ENCODE results near the gene TAP2.
A peak's percentile ranks its signal among the peaks of the same experiment; 100 is the strongest.

TAP2 gene

GRCh38 chr6:32854376-32855178 lies 16.0 kb upstream of the TAP2 start:
- peak; percentile 48 for DNase-seq (ENCODE audit: low read depth)

GRCh38 chr6:32853541-32854375 lies 15.2 kb upstream of the TAP2 start, which contains the start of the genes PSMB9 and TAP1:
Gene PSMB9, plus strand, starts transcription at chr6:32854192. Its CDS starts 38 bp downstream, at chr6:32854230.
Gene TAP1, minus strand, starts transcription at chr6:32853704. Its CDS starts 68 bp downstream, at chr6:32853636.
- DNase-seq (ENCODE audit: low read depth): peak; percentile 95

- peak; percentile 51 for DNase-seq (ENCODE audit: low read depth)
Observed at GRCh38 chr6:32852844-32853540, 14.5 kb upstream of the TAP2 start.

GRCh38 chr6:32852018-32852843 lies 13.7 kb upstream of the TAP2 start:
- no peak for DNase-seq (ENCODE audit: low read depth)

DNA sequence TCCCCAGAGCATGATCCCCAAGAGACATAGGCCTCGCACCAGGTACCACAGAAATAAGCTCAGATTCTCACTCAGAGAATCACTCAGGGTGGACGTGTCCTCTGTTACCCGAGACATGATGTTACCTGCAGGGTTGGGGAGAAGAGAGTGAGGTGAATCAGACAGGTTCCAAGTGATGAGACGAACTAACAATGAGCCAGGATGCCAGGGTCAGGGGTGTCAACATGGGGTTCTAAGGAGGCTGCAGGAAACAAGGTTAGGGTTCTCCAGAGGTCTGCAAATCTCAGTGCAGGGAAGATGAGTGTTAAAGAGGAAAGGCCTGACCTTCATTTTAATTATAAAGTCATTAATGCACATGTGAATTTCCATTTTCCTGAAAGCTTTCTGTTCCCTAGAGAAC lies 12.5 kb upstream of the TAP2 start:
- DNase-seq (ENCODE audit: low read depth): no peak

- no peak for DNase-seq (ENCODE audit: low read depth)
Observed at GRCh38 chr6:32849126-32849525, 10.6 kb upstream of the TAP2 start.

- no peak for DNase-seq (ENCODE audit: low read depth)
Observed at GRCh38 chr6:32847795-32848194, 9.3 kb upstream of the TAP2 start.

DNA sequence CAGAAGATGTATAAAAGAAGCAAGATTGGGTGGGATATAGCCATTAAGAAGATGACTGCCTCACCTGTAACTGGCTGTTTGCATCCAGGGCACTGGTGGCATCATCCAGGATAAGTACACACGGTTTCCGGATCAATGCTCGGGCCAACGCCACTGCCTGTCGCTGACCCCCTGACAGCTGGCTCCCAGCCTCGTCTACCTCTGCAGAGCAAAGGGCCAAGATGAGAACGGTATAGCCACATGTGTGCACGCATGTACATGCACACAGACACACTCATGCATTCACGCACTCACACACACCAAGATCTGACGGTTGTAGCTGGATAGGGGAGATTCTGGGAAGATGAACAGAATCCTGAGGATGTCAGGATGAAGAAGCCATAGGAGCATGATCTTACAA lies 8.5 kb upstream of the TAP2 start:
- no peak for DNase-seq (ENCODE audit: low read depth)

GRCh38 chr6:32845384-32845884 lies 6.9 kb upstream of the TAP2 start:
- DNase-seq (ENCODE audit: low read depth): no peak

- DNase-seq (ENCODE audit: low read depth): no peak
Observed at GRCh38 chr6:32844839-32845383, 6.4 kb upstream of the TAP2 start.

GRCh38 chr6:32843979-32844838 lies 5.7 kb upstream of the TAP2 start, which contains the start of gene PSMB8:
Gene PSMB8, minus strand, starts transcription at chr6:32844047. Its CDS starts 51 bp downstream, at chr6:32843996.
- DNase-seq (ENCODE audit: low read depth): peak; percentile 96

GRCh38 chr6:32843331-32843978 lies 4.9 kb upstream of the TAP2 start:
- no peak for DNase-seq (ENCODE audit: low read depth)

GRCh38 chr6:32842690-32843089 lies 4.2 kb upstream of the TAP2 start:
- no peak for DNase-seq (ENCODE audit: low read depth)

DNA sequence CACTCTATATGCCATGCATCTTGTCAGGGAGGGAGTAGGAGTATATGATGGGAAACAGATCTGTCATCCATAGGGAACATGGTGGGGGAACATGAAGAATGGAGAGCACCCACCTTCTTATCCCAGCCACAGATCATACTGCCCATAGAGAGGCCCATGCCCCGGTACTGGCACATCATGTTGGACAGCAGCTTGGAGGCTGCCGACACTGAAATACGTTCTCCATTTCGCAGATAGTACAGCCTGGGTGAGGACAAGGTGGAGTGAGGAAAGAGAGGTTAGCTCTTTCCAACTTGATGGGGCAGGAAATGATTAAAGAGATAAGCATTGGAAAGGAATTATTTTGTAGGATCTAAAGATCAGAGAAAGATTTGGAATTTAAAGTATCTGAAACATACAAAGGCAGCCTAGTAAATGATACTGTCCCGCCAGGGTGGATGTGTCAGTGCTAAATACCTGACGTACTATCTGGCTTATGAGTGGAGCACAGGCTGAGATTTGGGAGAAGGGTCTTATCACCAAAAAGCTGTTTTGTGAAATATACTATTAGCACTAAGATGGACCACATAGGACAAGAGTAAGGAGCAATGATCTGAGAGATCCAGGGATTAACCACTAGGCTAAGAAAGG lies 3.6 kb upstream of the TAP2 start:
- DNase-seq (ENCODE audit: low read depth): no peak

DNA sequence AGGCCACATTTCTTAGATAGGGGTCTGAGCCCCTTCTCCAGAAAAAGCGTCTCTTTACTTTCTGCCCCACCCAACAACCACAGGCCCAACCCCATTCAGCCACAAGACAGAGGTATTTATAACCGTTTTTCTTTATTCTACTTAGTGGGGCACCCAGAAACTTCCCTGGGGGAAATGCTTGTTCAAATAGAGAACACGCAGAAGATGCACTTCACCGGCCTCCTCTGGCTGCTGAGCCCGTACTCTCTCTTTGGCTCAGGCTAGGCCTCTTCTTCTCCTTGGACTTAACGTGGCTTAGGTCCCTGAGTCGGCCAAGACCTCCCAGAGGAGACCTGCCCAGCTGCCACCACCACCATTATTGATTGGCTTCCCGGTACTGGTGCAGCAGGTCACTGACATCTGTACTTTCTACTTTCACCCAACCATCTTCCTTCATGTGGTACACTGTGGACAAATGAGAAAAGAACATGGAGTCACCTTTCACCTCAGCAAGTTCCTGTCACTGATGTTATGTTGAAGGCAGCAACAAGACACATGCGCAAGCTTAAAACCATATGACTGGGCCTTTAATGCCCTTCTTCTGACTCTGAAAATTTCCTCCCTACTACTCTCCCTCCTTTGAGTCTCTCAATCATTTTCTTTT lies 2.2 kb upstream of the TAP2 start:
- DNase-seq (ENCODE audit: low read depth): no peak

- no peak for DNase-seq (ENCODE audit: low read depth)
Observed at GRCh38 chr6:32839356-32839755, 817 bp upstream of the TAP2 start.

DNA sequence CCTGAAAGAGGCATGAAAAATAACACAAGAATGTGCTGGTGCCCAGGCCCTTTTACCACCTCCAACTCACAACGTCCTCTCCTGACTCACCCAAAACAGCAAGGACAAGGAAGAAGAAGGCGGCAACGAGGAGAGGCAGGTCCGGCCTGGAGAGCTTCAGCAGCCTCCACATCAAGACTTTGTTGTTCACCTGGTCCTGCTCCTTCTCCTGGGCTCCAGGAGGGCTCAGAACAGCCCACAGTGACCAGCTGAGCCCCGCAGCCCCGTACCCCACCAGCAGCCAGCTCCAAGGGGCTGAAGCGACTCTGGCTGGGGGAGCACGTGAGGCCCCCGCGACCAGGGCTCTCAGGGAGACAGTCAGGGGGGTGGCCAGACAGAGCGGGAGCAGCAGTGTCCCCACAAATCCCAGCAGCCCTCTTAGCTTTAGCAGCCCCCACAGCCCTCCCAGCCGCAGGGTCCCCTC lies 857 bp downstream of the TAP2 start:
- no peak for DNase-seq (ENCODE audit: low read depth)

GRCh38 chr6:32836873-32837272 lies 1.7 kb downstream of the TAP2 start:
- no peak for DNase-seq (ENCODE audit: low read depth)

Measured in activated T-helper 9 cell treated with anti-CD3 and anti-CD28 coated beads, Interleukin-2, amount 50 U/mL, for 16 hours (primary cell).